HG03558 (cell line): ENCODE results near the gene MANF.
"Not testable (repeated sequence)": the region's sequence is repeated elsewhere in the genome, so short reads cannot be mapped to it uniquely, and the experiment has no call there.

ENCODE experiments used
- ATAC-seq: cut with Tn5 transposase; IDR thresholded peaks from one replicate; pipeline ENCODE4 v1.9.1; 2021; ENCODE audit warnings: moderate number of reproducible peaks; ENCODE audit not compliant: unreplicated experiment; ENCODE audit errors: extremely low read depth

Gene MANF

DNA sequence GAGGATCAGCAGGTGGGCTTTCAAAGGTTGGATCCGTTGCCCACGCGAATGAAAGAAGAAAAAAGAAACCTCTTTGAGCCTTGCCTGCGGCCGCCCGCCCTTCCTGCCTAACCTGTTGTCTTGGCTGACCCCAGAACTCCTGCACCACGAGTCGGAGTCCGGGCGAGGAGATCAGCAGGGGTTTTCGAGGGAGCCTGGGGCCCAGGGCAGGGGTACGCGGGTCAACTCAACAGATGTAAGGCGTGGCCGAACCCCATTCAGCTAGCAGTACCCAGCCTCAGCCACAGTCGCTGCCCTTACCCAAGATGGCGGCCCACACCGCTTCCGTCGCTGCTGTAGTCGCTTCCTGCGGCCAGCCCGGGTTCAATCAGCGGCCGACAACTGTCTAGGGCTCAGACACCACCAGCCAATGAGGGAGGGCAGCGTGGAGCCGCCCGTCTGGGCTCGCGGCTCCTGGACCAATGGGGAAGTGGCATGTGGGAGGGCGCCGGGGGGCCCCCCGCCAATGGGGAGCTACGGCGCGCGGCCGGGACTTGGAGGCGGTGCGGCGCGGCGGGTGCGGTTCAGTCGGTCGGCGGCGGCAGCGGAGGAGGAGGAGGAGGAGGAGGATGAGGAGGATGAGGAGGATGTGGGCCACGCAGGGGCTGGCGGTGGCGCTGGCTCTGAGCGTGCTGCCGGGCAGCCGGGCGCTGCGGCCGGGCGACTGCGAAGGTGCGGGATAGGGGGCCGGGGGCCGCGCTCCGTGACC, at the start of gene MANF:
Gene MANF, plus strand, starts transcription at position 566 of the 748 bp plus-strand sequence. Its CDS starts 52 bp downstream, at position 618.
- peak; percentile 85 for ATAC-seq

DNA sequence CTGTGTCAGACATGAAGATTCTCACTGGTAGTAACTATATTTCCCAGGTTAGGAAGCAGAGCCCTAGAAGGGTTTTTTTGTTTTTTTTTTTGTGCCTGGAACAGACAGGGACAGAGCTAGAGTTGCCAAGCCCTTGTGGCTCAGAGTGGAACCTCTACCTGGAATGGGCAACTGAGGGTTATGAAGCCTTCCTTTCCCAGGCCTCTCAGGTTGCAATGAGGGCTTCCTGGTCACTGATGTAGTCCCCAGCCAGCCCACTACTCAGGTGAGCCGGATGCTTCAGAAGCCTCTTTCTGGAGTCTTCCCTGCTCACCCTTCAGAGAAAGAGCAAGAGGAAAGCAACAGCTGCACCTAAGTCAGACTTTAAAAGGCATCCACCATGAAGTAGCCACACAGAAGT, 48.8 kb upstream of the MANF start:
- ATAC-seq, result no peak

DNA sequence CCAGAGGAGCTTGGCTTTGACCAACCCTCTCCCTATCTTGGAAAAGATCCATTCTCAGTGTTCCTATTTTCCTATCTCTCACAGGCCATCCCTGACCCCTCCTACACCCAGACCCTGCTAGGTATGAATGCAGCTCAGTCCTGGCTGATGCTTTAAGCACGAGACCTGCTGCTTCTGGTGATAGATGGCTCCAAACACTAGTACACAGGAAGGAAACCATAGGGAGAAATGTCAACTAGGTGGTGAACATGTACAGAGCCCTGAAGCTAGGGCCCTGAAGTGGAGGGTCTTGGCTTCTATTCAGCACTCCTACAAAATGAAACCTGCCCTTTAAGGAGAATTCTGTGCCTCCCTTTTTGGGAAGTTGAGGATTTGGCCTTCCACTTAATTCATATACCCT, 47.4 kb upstream of the MANF start:
- ATAC-seq, result no peak

DNA sequence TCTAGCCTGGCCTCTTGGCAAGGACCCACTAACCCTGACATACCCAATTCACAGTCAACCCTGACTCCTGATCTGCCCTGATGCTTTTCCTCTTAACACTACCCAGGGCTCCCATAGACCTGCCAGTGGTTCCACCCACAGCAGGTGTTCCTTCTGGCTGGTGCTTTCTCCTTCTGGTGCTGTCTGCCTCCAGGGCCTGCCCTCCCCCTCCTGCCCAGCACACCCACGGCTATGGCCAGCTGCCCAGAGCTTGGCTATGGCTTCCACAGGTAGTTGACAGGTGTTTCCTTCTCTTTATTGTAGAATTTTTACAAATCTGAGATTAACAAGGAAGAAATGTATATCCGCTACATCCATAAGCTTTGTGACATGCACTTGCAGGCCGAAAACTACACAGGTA, 46.5 kb upstream of the MANF start:
- ATAC-seq, result no peak

DNA sequence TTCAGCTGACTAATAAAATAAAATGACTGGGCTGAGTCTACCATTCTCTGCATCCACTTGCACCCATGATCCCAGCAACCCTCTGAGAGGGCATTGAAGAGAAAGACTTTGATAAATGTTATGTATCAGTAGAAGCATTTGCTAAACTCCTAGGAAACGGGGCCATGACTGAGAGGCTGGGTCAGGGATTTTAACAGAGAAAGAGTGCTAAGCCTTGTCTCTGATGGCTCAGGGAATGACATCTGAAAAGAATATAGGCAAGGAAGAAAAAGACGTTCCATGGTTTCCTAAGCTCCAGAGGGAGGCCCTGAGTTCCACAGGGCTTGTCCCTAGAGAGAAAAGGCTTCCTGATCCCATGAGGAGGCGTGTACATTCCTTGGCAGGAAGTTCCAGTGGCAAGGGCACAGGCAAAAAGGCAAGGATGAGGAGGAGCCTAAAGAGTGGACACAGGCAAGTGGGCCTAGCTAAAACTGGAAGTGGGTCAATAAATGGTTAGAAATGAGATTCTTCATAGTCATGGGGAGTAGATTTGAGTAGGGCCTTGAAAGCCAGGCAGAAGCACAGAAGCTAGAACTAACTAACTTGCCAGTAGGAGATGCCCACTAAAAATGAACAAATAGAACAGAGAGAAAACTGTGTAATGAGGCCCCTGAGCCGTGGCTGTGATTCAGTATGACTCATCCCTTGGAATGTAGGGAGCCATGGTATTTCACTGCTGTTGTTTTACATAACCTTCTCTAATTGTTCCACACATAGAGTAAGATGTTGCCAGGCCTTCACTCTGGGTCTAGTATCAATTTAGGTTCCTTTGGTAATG, 44.9 kb upstream of the MANF start:
- no peak for ATAC-seq

GRCh38 chr3:51340989-51341636, 44.0 kb upstream of the MANF start:
- ATAC-seq, result no peak

DNA sequence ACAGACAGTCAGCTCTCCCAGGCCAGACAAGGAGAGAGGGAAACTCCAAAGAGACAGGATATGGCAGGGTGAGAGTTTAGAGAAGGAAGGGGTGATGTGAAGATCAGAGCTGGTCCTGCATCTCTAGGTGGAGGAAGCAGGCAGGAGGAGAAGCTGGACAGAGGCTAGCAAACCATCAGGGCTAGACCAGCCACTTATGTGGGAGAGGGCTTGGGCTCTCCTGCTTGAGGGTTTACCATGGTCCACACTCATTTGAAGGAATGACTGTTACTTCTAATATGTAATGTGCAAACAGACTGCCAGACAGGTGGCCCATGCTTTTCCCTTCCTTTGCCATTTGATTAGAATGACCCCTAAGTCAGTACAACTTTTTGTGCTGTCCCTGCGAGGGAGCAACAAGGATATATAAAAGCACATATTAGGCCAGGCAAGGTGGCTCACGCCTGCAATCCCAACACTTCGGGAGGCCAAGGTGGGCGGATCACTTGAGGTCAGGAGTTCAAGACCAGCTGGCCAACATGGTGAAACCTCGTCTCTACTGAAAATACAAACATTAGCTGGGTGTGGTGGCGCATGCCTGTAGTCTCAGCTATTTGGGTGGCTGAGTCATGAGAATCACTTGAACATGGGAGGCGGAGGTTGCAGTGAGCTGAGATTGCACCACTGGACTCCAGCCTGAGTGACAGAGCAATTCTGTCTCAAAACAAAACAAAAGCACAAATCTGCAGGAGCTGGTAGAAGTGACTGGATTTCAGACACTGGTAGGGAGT, 41.0 kb upstream of the MANF start:
- ATAC-seq, result no peak

- no peak for ATAC-seq
Observed at GRCh38 chr3:51350751-51351150, 34.3 kb upstream of the MANF start.

GRCh38 chr3:51353131-51353530, 32.0 kb upstream of the MANF start:
- ATAC-seq, result no peak

GRCh38 chr3:51353691-51354090, 31.4 kb upstream of the MANF start:
- ATAC-seq, result no peak

DNA sequence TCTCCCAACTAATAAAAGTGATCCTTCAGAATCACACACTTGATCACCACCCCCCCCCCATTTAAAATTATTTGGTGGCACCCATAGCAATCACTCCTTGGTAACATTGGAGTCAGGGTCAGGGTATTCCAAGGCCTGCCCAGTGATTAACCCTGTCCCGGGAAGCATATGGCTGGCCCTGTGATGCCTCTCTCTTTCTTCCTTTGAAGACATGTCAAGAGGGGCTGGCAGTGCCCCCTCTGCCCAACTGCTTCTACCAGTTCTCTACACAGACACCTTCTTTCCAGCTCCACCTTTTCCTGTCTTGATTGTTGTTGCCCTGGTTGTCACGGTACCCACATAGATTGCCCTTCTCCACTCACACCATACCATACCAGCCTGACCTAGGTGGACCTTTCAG, 30.9 kb upstream of the MANF start:
- no peak for ATAC-seq

DNA sequence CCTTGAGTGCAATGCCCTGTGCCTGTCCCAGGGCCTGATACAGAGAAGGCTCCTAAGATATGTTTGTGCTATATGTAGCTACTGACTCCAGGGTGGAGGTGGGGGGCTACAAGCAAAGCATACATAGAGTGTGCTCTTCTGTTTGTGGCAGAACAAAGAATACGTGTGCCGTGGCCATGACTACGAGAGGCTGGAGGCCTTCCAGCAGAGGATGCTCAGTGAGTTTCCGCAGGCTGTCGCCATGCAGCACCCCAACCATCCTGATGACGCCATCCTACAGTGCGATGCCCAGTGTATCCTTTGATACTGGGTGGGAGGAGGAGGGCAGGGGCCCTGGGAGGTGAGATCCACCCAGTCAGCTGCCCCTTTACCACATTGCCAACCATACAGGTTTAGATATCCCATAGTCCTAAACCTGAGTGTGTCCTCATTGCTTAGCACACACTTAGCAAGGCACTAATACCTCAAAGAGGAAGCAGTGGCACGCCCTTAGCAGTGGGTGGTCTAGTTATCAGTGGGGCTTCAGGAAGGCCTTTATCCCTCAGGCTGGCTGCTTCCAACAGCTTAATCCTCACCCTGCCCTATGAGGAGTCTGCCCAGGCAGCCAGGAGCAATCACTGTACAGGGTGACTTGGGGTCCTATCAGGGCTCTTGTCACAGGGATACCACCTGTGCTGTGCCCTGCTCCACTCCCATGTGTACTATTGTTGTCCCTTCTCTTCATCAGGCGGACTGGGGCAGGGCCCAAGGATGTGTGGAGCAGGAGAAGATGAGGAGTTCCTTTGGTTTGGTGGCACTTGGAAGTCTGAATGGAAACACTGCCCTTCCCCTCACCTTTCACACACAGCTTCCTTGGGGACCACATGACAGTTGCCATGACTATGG, 30.1 kb upstream of the MANF start:
- ATAC-seq, result no peak

GRCh38 chr3:51355891-51356578, 29.1 kb upstream of the MANF start:
- ATAC-seq, result no peak

- ATAC-seq, result no peak
Observed at GRCh38 chr3:51357856-51358255, 27.2 kb upstream of the MANF start.

DNA sequence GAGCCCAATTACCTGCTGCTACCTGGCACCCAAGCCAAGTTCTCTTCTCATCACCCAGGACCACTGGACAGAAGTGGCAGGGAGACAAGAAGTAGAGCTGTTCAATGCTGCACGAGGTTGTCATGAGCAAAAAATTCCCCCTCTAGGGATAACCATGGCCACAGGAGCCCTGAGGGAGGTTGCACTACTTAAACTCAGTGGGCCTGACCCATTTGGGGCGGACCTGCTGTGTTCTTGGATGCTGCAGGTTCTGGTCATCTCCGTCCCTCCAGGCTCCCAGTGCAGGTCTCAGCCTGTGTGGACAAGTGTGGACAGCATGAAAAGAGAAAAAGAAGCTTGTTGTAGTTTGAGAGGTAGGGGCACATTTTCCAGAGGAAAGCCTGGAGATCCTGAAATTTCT, 26.1 kb upstream of the MANF start:
- no peak for ATAC-seq

- ATAC-seq, result no peak
Observed at GRCh38 chr3:51360806-51361205, 24.3 kb upstream of the MANF start.

- no peak for ATAC-seq
Observed at GRCh38 chr3:51361746-51362145, 23.3 kb upstream of the MANF start.

- ATAC-seq, result no peak
Observed at GRCh38 chr3:51362476-51362875, 22.6 kb upstream of the MANF start.

- not testable (repeated sequence) for ATAC-seq
Observed at GRCh38 chr3:51368276-51368675, 16.8 kb upstream of the MANF start.
